ENCODE data around the gene SPDYC. TPM values are rescaled to one million over a fixed set of nuclear protein-coding genes. Genes with fewer than 3 reads are reported as not detected.
"Not testable (repeated sequence)": the region's sequence is repeated elsewhere in the genome, so short reads cannot be mapped to it uniquely, and the experiment has no call there.

The SPDYC gene
- total and polyA plus RNA-seq, 2 experiments from 2014 or later: not detected

- H3K9me2 ChIP-seq (replicated peaks; ENCODE audit: insufficient read depth): no peaks in the 10 kb centered on the region
- no peak for DNase-seq (ENCODE audit: low spot score)
Measured at GRCh38 chr11:65147352-65148075, 22.5 kb upstream of the SPDYC start.

DNA sequence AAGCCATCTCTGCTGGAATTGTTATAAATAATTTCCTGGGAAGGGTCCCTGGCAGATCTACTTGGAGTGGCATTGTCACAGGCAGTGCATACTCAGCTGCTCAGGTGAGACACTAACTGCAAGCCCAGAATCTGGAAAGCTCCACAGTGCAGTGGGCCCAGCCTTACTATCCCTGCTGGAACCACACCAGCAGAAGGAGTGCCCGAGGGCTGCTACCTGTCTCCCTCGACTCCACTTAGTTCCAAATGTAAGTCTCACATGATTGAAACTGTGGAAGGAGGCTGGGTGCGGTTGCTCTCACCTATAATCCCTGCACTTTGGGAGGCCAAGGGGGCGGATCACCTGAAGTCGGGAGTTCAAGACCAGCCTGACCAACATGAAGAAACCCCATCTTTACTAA is 21.4 kb upstream of the SPDYC start:
- Histone ChIP-seq H3K27ac (no peak overlapping the region), H2AFZ (no peak overlapping the region), H3K4me1 (ENCODE audit: insufficient read depth) (peaks cover 8% of the 10 kb centered on the region), H3K27me3 (no peaks in the 10 kb centered on the region), H3K4me3 (no peak overlapping the region), H3K79me2 (no peaks in the 10 kb centered on the region), H3K9me2 (replicated peaks; ENCODE audit: insufficient read depth) (no peaks in the 10 kb centered on the region), H4K20me1 (ENCODE audit: insufficient read depth, poor library complexity, severe bottlenecking) (no peaks in the 10 kb centered on the region), H3K9me3 (ENCODE audit: low read depth) (no peaks in the 10 kb centered on the region), H3K4me2 (no peak overlapping the region), H3K36me3 (replicated peaks; ENCODE audit: insufficient read depth, low read depth) (no peaks in the 10 kb centered on the region)
- WGBS (ENCODE audit: low lambda C conversion rate, missing lambda C conversion rate): 83% methylated on average over 5 of the region's 5 CpGs
- TF ChIP-seq EZH2phosphoT487 (IDR thresholded peaks at IDR 0.05; ENCODE audit: low read depth, severe bottlenecking, unreplicated experiment) (no peak), EZH2 (IDR thresholded peaks at IDR 0.05; ENCODE audit: borderline replicate concordance) (no peak)
- TF ChIP-seq, protein P1, sequence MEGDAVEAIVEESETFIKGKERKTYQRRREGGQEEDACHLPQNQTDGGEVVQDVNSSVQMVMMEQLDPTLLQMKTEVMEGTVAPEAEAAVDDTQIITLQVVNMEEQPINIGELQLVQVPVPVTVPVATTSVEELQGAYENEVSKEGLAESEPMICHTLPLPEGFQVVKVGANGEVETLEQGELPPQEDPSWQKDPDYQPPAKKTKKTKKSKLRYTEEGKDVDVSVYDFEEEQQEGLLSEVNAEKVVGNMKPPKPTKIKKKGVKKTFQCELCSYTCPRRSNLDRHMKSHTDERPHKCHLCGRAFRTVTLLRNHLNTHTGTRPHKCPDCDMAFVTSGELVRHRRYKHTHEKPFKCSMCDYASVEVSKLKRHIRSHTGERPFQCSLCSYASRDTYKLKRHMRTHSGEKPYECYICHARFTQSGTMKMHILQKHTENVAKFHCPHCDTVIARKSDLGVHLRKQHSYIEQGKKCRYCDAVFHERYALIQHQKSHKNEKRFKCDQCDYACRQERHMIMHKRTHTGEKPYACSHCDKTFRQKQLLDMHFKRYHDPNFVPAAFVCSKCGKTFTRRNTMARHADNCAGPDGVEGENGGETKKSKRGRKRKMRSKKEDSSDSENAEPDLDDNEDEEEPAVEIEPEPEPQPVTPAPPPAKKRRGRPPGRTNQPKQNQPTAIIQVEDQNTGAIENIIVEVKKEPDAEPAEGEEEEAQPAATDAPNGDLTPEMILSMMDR (IDR thresholded peaks at IDR 0.05; ENCODE audit: poor library complexity): no peak
- DNase-seq (ENCODE audit: low spot score): no peak

More at GRCh38 chr11:65147352-65148075, 22.5 kb upstream of the SPDYC start:
- Histone ChIP-seq H2AFZ (no peak overlapping the region), H3K4me3 (no peak overlapping the region), H3K36me3 (replicated peaks; ENCODE audit: insufficient read depth, low read depth) (no peaks in the 10 kb centered on the region), H3K27me3 (no peaks in the 10 kb centered on the region), H3K4me1 (ENCODE audit: insufficient read depth) (peaks cover 8% of the 10 kb centered on the region), H4K20me1 (ENCODE audit: insufficient read depth, poor library complexity, severe bottlenecking) (no peaks in the 10 kb centered on the region), H3K79me2 (no peaks in the 10 kb centered on the region), H3K27ac (no peak overlapping the region), H3K9me3 (ENCODE audit: low read depth) (no peaks in the 10 kb centered on the region), H3K4me2 (no peak overlapping the region)
- TF ChIP-seq, protein P1 (IDR thresholded peaks at IDR 0.05; ENCODE audit: poor library complexity): no peak
- 86% methylated on average over 2 of the region's 2 CpGs for WGBS (ENCODE audit: low lambda C conversion rate, missing lambda C conversion rate)

DNA sequence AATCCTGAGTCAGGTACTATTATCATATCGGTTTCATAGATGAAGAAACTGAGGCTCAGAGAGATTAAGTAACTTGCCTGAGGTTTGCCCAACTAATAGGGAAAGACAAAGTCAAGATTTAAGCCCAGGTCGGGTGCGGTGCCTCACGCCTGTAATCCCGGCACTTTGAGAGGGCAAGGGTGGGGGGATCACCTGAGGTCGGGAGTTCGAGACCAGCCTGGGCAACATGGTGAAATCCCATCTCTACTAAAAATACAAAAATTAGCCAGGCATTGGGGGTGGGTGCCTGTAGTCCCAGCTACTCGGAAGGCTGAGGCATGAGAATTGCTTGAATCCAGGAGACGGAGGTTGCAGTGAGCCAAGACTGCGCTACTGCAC is 19.9 kb upstream of the SPDYC start:
- 81% methylated on average over 10 of the region's 10 CpGs for WGBS (ENCODE audit: low lambda C conversion rate, missing lambda C conversion rate)
- not testable (repeated sequence) for H2AFZ ChIP-seq; H3K4me1 ChIP-seq (ENCODE audit: insufficient read depth); H3K9me2 ChIP-seq (replicated peaks; ENCODE audit: insufficient read depth); H3K27me3 ChIP-seq; H4K20me1 ChIP-seq (ENCODE audit: insufficient read depth, poor library complexity, severe bottlenecking); H3K36me3 ChIP-seq (replicated peaks; ENCODE audit: insufficient read depth, low read depth); DNase-seq (ENCODE audit: low spot score); H3K79me2 ChIP-seq; H3K4me3 ChIP-seq; H3K9me3 ChIP-seq (ENCODE audit: low read depth)
- peak overlapping the region; percentile 25 for H3K27ac ChIP-seq
- H3K4me2 ChIP-seq: peak overlapping the region; percentile 38

DNA sequence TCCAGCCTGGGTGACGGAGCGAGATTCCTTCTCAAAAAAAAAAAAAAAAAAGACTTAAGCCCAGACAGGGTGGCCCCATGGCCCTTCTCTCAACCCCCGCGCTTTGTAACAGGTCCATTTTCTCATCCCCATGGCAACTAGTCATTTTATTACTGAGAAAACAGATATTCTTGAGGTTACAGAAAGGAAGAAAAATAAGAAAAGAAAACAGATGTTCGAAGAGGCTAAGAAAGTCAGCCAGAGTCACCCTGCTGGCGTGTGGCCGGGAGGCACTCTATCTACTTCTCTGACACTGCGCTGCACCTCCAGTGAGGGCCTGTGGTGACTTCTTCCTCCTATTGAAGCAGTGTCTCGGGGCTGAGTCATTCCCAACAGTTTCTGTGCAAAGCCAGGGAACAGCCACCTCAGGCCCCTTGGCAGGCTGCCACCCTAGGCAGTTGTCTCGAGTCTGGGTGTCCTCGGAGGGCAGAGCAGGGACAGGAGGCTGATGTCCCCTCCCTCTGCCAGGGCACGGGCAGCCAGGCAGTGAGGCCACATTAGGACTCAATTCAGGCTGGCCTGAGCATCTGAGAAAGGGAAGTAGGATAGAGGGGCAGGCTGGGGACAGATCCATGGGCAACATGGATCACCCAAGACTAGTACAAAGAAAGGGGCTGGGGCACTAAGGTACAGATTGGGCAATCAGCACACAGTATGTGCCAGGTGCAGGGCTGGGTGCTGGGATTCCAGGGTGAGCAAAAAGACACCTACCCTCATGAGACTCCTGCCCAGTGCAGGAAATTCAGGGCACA is 19.3 kb upstream of the SPDYC start:
- Histone ChIP-seq H4K20me1 (ENCODE audit: insufficient read depth, poor library complexity, severe bottlenecking) (no peaks in the 10 kb centered on the region), H3K9me2 (replicated peaks; ENCODE audit: insufficient read depth) (no peaks in the 10 kb centered on the region), H3K36me3 (replicated peaks; ENCODE audit: insufficient read depth, low read depth) (no peaks in the 10 kb centered on the region), H3K9me3 (ENCODE audit: low read depth) (no peaks in the 10 kb centered on the region), H3K4me2 (peak overlapping the region; percentile 38), H3K27ac (peak overlapping the region; percentile 25), H2AFZ (no peak overlapping the region), H3K4me1 (ENCODE audit: insufficient read depth) (peaks cover 8% of the 10 kb centered on the region), H3K27me3 (no peaks in the 10 kb centered on the region), H3K79me2 (no peaks in the 10 kb centered on the region), H3K4me3 (no peak overlapping the region)
- 43% methylated on average over 12 of the region's 12 CpGs for WGBS (ENCODE audit: low lambda C conversion rate, missing lambda C conversion rate)
- peak; percentile 84 for DNase-seq (ENCODE audit: low spot score)
- TF ChIP-seq EZH2 (IDR thresholded peaks at IDR 0.05; ENCODE audit: borderline replicate concordance) (no peak), EZH2phosphoT487 (IDR thresholded peaks at IDR 0.05; ENCODE audit: low read depth, severe bottlenecking, unreplicated experiment) (no peak)

Data from hepatocyte (in vitro differentiated cells).